ENCODE results near the gene TOM1L1.

TOM1L1 gene

GRCh38 chr17:54951286-54951685, 50.6 kb downstream of the TOM1L1 start:
- no peak for TF ChIP-seq Cebpa-rat (IDR thresholded peaks at IDR 0.05)
- no peak overlapping the region for H3K4me2 ChIP-seq
- no peaks in the 10 kb centered on the region for H3K27me3 ChIP-seq
- no peak overlapping the region for H3K4me3 ChIP-seq
- H3K4me1 ChIP-seq, result peaks cover 0 to 10% (median 2%) of the 10 kb centered on the region in 10 experiments; a peak in 3 of 20 replicates
- H3K9ac ChIP-seq, result no peak overlapping the region
- H3K27ac ChIP-seq, result no peak overlapping the region
- H4K20me1 ChIP-seq, result no peaks in the 10 kb centered on the region
- peaks cover 0 to 43% (median 14%) of the 10 kb centered on the region in 11 experiments; a peak in 13 of 22 replicates for H3K36me3 ChIP-seq
- H3K9me3 ChIP-seq (replicated peaks in 1 of 11), result no peaks in the 10 kb centered on the region

GRCh38 chr17:54956791-54957190, 56.1 kb downstream of the TOM1L1 start:
- no peak for TF ChIP-seq Cebpa-rat (IDR thresholded peaks at IDR 0.05)
- H3K27me3 ChIP-seq, result no peaks in the 10 kb centered on the region
- H3K4me2 ChIP-seq, result no peak overlapping the region
- no peaks in the 10 kb centered on the region for H3K4me1 ChIP-seq
- H3K9ac ChIP-seq, result no peak overlapping the region
- no peak overlapping the region for H3K27ac ChIP-seq
- H4K20me1 ChIP-seq, result no peaks in the 10 kb centered on the region
- no peak overlapping the region for H3K4me3 ChIP-seq
- peaks cover 45 to 93% (median 66%) of the 10 kb centered on the region in 11 experiments for H3K36me3 ChIP-seq
- no peaks in the 10 kb centered on the region for H3K9me3 ChIP-seq (replicated peaks in 1 of 11)

GRCh38 chr17:54967621-54968261, 67.1 kb downstream of the TOM1L1 start:
- Histone ChIP-seq H3K27me3 (no peaks in the 10 kb centered on the region), H3K27ac (peak overlapping the region; percentile 73 to 89 (median 85)), H3K4me3 (peak overlapping the region; percentile 90 to 100 (median 95)), H3K9me3 (replicated peaks in 1 of 11) (no peaks in the 10 kb centered on the region), H3K4me2 (peak overlapping the region; percentile 71 to 96 (median 89)), H4K20me1 (peaks cover 0 to 12% (median 0%) of the 10 kb centered on the region in 11 experiments; a peak in 5 of 22 replicates), H3K4me1 (peaks cover 21 to 32% (median 28%) of the 10 kb centered on the region in 10 experiments), H3K36me3 (peaks cover 26 to 34% (median 30%) of the 10 kb centered on the region in 11 experiments), H3K9ac (peak overlapping the region; percentile 86 to 96 (median 91))
- TF ChIP-seq Cebpa-rat (IDR thresholded peaks at IDR 0.05), result no peak

GRCh38 chr17:54968262-54968987, 67.8 kb downstream of the TOM1L1 start, which contains the start of the genes COX11 and STXBP4:
COX11 (minus strand) TSS chr17:54968654; CDS start chr17:54968646, 8 bp downstream.
STXBP4 (plus strand) TSS chr17:54968765; CDS start chr17:54986220, 17,455 bp downstream.
- peak within 1 kb of the TSS; percentile 90 to 100 (median 95) for H3K4me3 ChIP-seq
- peak within 1 kb of the TSS; percentile 86 to 96 (median 91) for H3K9ac ChIP-seq
- H3K36me3 ChIP-seq, result peaks cover 19 to 27% (median 24%) of the 10 kb centered on the region in 11 experiments
- peaks cover 0 to 12% (median 0%) of the 10 kb centered on the region in 11 experiments; a peak in 5 of 22 replicates for H4K20me1 ChIP-seq
- no peaks in the 10 kb centered on the region for H3K9me3 ChIP-seq (replicated peaks in 1 of 11)
- H3K27me3 ChIP-seq, result no peaks in the 10 kb centered on the region
- no peak for TF ChIP-seq Cebpa-rat (IDR thresholded peaks at IDR 0.05)
- peak within 1 kb of the TSS; percentile 73 to 89 (median 85) for H3K27ac ChIP-seq
- peak within 1 kb of the TSS; percentile 83 to 96 (median 89) for H3K4me2 ChIP-seq
- peaks cover 21 to 37% (median 28%) of the 10 kb centered on the region in 10 experiments for H3K4me1 ChIP-seq

GRCh38 chr17:54968988-54969332, 68.3 kb downstream of the TOM1L1 start:
- Histone ChIP-seq H3K9me3 (replicated peaks in 1 of 11) (no peaks in the 10 kb centered on the region), H3K4me3 (peak overlapping the region; percentile 90 to 100 (median 95)), H3K9ac (peak overlapping the region; percentile 86 to 96 (median 91)), H3K27ac (peak overlapping the region; percentile 73 to 89 (median 85)), H4K20me1 (peaks cover 0 to 12% (median 0%) of the 10 kb centered on the region in 11 experiments; a peak in 5 of 22 replicates), H3K36me3 (peaks cover 14 to 22% (median 19%) of the 10 kb centered on the region in 11 experiments), H3K27me3 (no peaks in the 10 kb centered on the region), H3K4me1 (peaks cover 21 to 37% (median 28%) of the 10 kb centered on the region in 10 experiments), H3K4me2 (peak overlapping the region; percentile 82 to 92 (median 86))
- TF ChIP-seq Cebpa-rat (IDR thresholded peaks at IDR 0.05), result no peak

- Histone ChIP-seq H3K36me3 (peaks cover 4 to 12% (median 9%) of the 10 kb centered on the region in 11 experiments; a peak in 18 of 22 replicates), H3K27ac (peak overlapping the region in 10 of 11 experiments; percentile 75 to 89 (median 86); a peak in 17 of 22 replicates), H3K27me3 (no peaks in the 10 kb centered on the region), H4K20me1 (peaks cover 0 to 12% (median 0%) of the 10 kb centered on the region in 11 experiments; a peak in 5 of 22 replicates), H3K4me1 (peaks cover 21 to 37% (median 28%) of the 10 kb centered on the region in 10 experiments), H3K4me2 (peak overlapping the region; percentile 82 to 92 (median 86)), H3K9ac (peak overlapping the region; percentile 86 to 96 (median 91)), H3K9me3 (replicated peaks in 1 of 11) (0 out of 22 replicates have a peak, but pooled peaks cover 0 to 6% (median 0%) of the 10 kb centered on the region in 11 experiments), H3K4me3 (peak overlapping the region; percentile 90 to 100 (median 95))
- no peak for TF ChIP-seq Cebpa-rat (IDR thresholded peaks at IDR 0.05)
Measured at GRCh38 chr17:54969658-54970572, 69.3 kb downstream of the TOM1L1 start.

- H3K36me3 ChIP-seq, result peaks cover 0 to 3% (median 0%) of the 10 kb centered on the region in 11 experiments; a peak in 3 of 22 replicates
- no peak overlapping the region for H3K27ac ChIP-seq
- no peak overlapping the region for H3K4me3 ChIP-seq
- H3K9ac ChIP-seq, result no peak overlapping the region
- no peaks in the 10 kb centered on the region for H3K27me3 ChIP-seq
- peaks cover 0 to 12% (median 0%) of the 10 kb centered on the region in 11 experiments; a peak in 5 of 22 replicates for H4K20me1 ChIP-seq
- H3K4me2 ChIP-seq, result no peak overlapping the region
- no peak for TF ChIP-seq Cebpa-rat (IDR thresholded peaks at IDR 0.05)
- H3K9me3 ChIP-seq (replicated peaks in 1 of 11), result peaks cover 0 to 7% (median 3%) of the 10 kb centered on the region in 11 experiments; a peak in 10 of 22 replicates
- peaks cover 21 to 34% (median 26%) of the 10 kb centered on the region in 10 experiments for H3K4me1 ChIP-seq
Measured at GRCh38 chr17:54971147-54971546, 70.5 kb downstream of the TOM1L1 start.

GRCh38 chr17:54971901-54972300, 71.2 kb downstream of the TOM1L1 start:
- Histone ChIP-seq H3K9me3 (replicated peaks in 1 of 11) (peaks cover 6 to 15% (median 10%) of the 10 kb centered on the region in 11 experiments; a peak in 18 of 22 replicates), H3K27me3 (no peaks in the 10 kb centered on the region), H3K4me3 (no peak overlapping the region), H3K36me3 (peaks cover 3 to 10% (median 7%) of the 10 kb centered on the region in 11 experiments; a peak in 9 of 22 replicates), H3K27ac (no peak overlapping the region), H3K4me2 (no peak overlapping the region), H4K20me1 (peaks cover 0 to 6% (median 0%) of the 10 kb centered on the region in 11 experiments; a peak in 5 of 22 replicates), H3K4me1 (peaks cover 16 to 26% (median 19%) of the 10 kb centered on the region in 10 experiments), H3K9ac (no peak overlapping the region)
- TF ChIP-seq Cebpa-rat (IDR thresholded peaks at IDR 0.05), result no peak

All from BLaER1 treated with 17β-estradiol and CSF1 and Interleukin-3, amounts not matched to agents 10 nM and 100 nM (cell line).